GM23338 (cell line): ENCODE results near the gene SCNN1B. TPM values are rescaled to one million over a fixed set of nuclear protein-coding genes. Genes with fewer than 3 reads are reported as not detected.

Experiments
- ATAC-seq: fragments of 200-7000 bp; cut with Tn5 transposase; 3 replicates; pipeline ENCODE4 v1.9.1; 2020
- DNase-seq: peaks from one replicate; pipeline ENCODE4 v3.0.0-alpha.2; 2015; ENCODE audit warnings: low spot score
- H2AFZ ChIP-seq: fragments of 200-600 bp; sonication (generic); 2 replicates; pipeline ENCODE4 v1.8.0; 2016; ENCODE audit warnings: antibody characterized with exemption, mild to moderate bottlenecking, moderate library complexity
- H3F3A ChIP-seq: fragments of 200-600 bp; sonication (generic); replicated peaks from 2 replicates; pipeline ENCODE4 v1.8.0; 2017; ENCODE audit warnings: antibody characterized with exemption, mixed run types, low read depth
- H3K27ac ChIP-seq: fragments of 200-600 bp; sonication (generic); 2 replicates; pipeline ENCODE4 v1.6.1; 2016; ENCODE audit warnings: low read depth
- H3K27me3 ChIP-seq: fragments of 200-600 bp; sonication (generic); 2 replicates; pipeline ENCODE4 v1.8.0; 2016; ENCODE audit warnings: mild to moderate bottlenecking, mixed run types, moderate library complexity; ENCODE audit not compliant: insufficient read depth
- H3K36me3 ChIP-seq: fragments of 200-600 bp; sonication (generic); 2 replicates; pipeline ENCODE4 v1.8.0; 2016; ENCODE audit warnings: mild to moderate bottlenecking; ENCODE audit not compliant: insufficient read depth
- H3K4me1 ChIP-seq: fragments of 200-600 bp; sonication (generic); 2 replicates; pipeline ENCODE4 v1.8.0; 2016; ENCODE audit warnings: mild to moderate bottlenecking, moderate library complexity; ENCODE audit not compliant: insufficient read depth
- H3K4me2 ChIP-seq: fragments of 200-600 bp; sonication (generic); 2 replicates; pipeline ENCODE4 v1.7.1; 2017; ENCODE audit warnings: mixed run types
- H3K4me3 ChIP-seq: fragments of 200-600 bp; sonication (generic); 2 replicates; pipeline ENCODE4 v1.6.1; 2016; ENCODE audit warnings: mixed run types
- H3K79me2 ChIP-seq: fragments of 200-600 bp; sonication (generic); replicated peaks from 2 replicates; pipeline ENCODE4 v1.8.0; 2017; ENCODE audit warnings: mild to moderate bottlenecking; ENCODE audit not compliant: insufficient read depth
- H3K9me2 ChIP-seq: fragments of 200-600 bp; sonication (generic); 2 replicates; pipeline ENCODE4 v1.8.0; 2017; ENCODE audit not compliant: insufficient read depth
- H4K20me1 ChIP-seq: fragments of 200-600 bp; sonication (generic); replicated peaks from 2 replicates; pipeline ENCODE4 v1.8.0; 2017; ENCODE audit warnings: mild to moderate bottlenecking; ENCODE audit not compliant: insufficient read depth
- H3K27ac Mint-ChIP-seq: 2 replicates; pipeline ENCODE4 v1.8.0; 2020; ENCODE audit warnings: inconsistent platforms, mild to moderate bottlenecking, moderate library complexity, mixed read lengths
- H3K27me3 Mint-ChIP-seq: 3 replicates; pipeline ENCODE4 v1.8.0; 2022; ENCODE audit warnings: low read depth, mild to moderate bottlenecking, moderate library complexity, mixed read lengths, inconsistent platforms; ENCODE audit not compliant: insufficient read depth, poor library complexity
- H3K36me3 Mint-ChIP-seq: 3 replicates; pipeline ENCODE4 v1.8.0; 2021; ENCODE audit warnings: low read depth, mild to moderate bottlenecking, inconsistent platforms, moderate library complexity, mixed read lengths
- H3K4me1 Mint-ChIP-seq: 3 replicates; pipeline ENCODE4 v1.8.0; 2020; ENCODE audit warnings: mild to moderate bottlenecking, inconsistent platforms, mixed read lengths
- H3K4me3 Mint-ChIP-seq: 3 replicates; pipeline ENCODE4 v1.8.0; 2021; ENCODE audit warnings: moderate library complexity, mild to moderate bottlenecking, inconsistent platforms, mixed read lengths
- H3K9me3 Mint-ChIP-seq: 3 replicates; pipeline ENCODE4 v1.8.0; 2020; ENCODE audit warnings: moderate library complexity, mild to moderate bottlenecking, inconsistent platforms, mixed read lengths
- CREB1 ChIP-seq: fragments of 250-450 bp; sonication (Bioruptor Pico); IDR thresholded peaks from 2 replicates; pipeline ENCODE4 v1.5.0; 2020; ENCODE audit warnings: low read depth, mild to moderate bottlenecking, moderate library complexity
- EZH2 ChIP-seq: fragments of 200-600 bp; sonication (generic); IDR thresholded peaks from one replicate; pipeline ENCODE4 v1.8.0; 2017; ENCODE audit warnings: antibody characterized with exemption, mild to moderate bottlenecking, low read depth; ENCODE audit not compliant: unreplicated experiment
- EZH2phosphoT487 ChIP-seq: fragments of 200-600 bp; sonication (generic); IDR thresholded peaks from one replicate; pipeline ENCODE4 v1.8.1; 2018; ENCODE audit warnings: antibody characterized with exemption; ENCODE audit not compliant: unreplicated experiment
- JUNB ChIP-seq: IDR thresholded peaks from one replicate; pipeline ENCODE4 v1.6.1; 2016; ENCODE audit warnings: antibody characterized with exemption; ENCODE audit not compliant: unreplicated experiment
- NANOG ChIP-seq: IDR thresholded peaks from 2 replicates; pipeline ENCODE4 v1.6.1; 2016; ENCODE audit warnings: antibody characterized with exemption, borderline replicate concordance
- POLR2AphosphoS5 ChIP-seq: IDR thresholded peaks from 2 replicates; pipeline ENCODE4 v1.6.1; 2016; ENCODE audit warnings: antibody characterized with exemption, low read depth
- STAT1 ChIP-seq: IDR thresholded peaks from one replicate; pipeline ENCODE4 v1.6.1; 2016; ENCODE audit warnings: antibody characterized with exemption; ENCODE audit not compliant: unreplicated experiment
- ZNF114 ChIP-seq: fragments of 250-450 bp; sonication (Bioruptor Pico); IDR thresholded peaks from 2 replicates; pipeline ENCODE4 v1.5.0; 2020; ENCODE audit warnings: mild to moderate bottlenecking, moderate library complexity
- ZNF331 ChIP-seq: fragments of 250-450 bp; sonication (Bioruptor Pico); IDR thresholded peaks from 2 replicates; pipeline ENCODE4 v1.5.0; 2020; ENCODE audit warnings: low read depth, mild to moderate bottlenecking, moderate library complexity
- polyA plus RNA-seq: library from polyadenylated mRNA; unstranded; fragments of >200 nt; fragmentation: Nextera tagmentation; extraction: Ambion mirVana; gene quantifications from 2 replicates; pipeline ENCODE4 v1.2.1, GENCODE V29; 2016
- total RNA-seq: library from RNA; depleted of rRNA; stranded (reverse); fragments of >200 nt; shearing (Covaris generic); gene quantifications from 2 replicates; pipeline ENCODE4 v1.2.3, GENCODE V29; 2014
- TF ChIP-seq, protein P1 (sequence below): IDR thresholded peaks from one replicate; pipeline ENCODE4 v1.6.1; 2018; ENCODE audit warnings: antibody characterized with exemption; ENCODE audit not compliant: unreplicated experiment
- TF ChIP-seq, protein P2 (sequence below): fragments of 250-450 bp; sonication (Bioruptor Pico); IDR thresholded peaks from 2 replicates; pipeline ENCODE4 v1.5.0; 2020; ENCODE audit warnings: mild to moderate bottlenecking, moderate library complexity

Gene SCNN1B
- total and polyA plus RNA-seq, 2 experiments from 2014 or later: 0.78 to 1.1 TPM

DNA sequence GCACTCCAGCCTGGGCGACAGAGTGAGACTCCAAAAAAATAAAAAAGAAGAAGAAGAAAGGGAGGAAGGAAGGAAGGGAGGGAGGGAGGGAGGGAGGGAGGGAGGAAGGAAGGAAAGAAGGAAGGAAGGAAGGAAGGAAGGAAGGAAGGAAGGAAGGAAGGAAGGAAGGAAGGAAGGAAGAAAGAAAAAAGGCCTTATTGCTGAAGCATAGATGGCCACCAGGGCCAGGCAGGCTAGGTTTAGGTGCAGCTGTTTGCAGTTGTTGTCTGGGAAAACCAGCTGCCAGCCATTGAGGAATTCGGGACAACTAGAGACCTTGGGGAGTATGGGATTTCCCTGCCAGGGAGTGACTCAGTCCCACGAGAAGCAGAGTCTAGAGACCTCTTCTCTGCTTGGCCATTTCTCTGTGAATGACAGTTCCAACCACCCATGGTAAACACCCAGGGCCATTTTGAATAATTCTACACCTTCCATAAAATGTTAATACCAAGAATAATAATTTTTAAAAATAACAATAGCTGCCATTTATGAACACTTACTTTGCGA, 31.0 kb downstream of the SCNN1B start (continued):
- TF ChIP-seq, protein P1, sequence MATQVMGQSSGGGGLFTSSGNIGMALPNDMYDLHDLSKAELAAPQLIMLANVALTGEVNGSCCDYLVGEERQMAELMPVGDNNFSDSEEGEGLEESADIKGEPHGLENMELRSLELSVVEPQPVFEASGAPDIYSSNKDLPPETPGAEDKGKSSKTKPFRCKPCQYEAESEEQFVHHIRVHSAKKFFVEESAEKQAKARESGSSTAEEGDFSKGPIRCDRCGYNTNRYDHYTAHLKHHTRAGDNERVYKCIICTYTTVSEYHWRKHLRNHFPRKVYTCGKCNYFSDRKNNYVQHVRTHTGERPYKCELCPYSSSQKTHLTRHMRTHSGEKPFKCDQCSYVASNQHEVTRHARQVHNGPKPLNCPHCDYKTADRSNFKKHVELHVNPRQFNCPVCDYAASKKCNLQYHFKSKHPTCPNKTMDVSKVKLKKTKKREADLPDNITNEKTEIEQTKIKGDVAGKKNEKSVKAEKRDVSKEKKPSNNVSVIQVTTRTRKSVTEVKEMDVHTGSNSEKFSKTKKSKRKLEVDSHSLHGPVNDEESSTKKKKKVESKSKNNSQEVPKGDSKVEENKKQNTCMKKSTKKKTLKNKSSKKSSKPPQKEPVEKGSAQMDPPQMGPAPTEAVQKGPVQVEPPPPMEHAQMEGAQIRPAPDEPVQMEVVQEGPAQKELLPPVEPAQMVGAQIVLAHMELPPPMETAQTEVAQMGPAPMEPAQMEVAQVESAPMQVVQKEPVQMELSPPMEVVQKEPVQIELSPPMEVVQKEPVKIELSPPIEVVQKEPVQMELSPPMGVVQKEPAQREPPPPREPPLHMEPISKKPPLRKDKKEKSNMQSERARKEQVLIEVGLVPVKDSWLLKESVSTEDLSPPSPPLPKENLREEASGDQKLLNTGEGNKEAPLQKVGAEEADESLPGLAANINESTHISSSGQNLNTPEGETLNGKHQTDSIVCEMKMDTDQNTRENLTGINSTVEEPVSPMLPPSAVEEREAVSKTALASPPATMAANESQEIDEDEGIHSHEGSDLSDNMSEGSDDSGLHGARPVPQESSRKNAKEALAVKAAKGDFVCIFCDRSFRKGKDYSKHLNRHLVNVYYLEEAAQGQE: no peak
- no peak for TF ChIP-seq EZH2
- TF ChIP-seq NANOG: no peak
- TF ChIP-seq ZNF331 (CRISPR knock-in tag): no peak

DNA sequence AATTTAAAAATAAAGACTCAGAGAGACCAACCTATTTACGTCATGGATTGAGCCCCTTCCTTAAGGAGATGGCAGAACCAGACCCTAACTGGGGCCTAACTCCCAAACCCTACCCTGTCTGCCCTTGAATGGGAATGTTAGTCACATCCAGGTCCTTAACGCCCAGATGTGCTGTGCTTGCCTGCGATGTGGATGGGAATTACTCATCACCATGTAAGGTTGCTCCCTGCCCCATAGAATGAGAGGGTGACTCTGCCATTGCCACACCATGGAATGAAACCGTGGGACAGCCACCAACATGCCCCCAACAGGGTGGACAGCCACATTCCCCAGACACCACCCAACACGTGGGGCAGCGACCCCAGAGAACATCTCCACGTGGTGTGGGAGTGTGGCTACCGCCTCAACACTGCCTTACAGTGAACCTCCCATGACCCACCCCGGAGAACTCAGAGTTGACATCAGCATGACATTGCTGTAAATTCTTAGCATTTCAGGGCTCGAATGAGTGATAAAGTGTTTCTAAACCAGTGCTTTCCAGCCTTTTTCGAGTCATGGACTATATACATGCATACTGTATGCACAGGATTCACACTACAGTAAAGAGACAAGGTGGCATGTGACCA, 31.8 kb downstream of the SCNN1B start:
- H3K27ac Mint-ChIP-seq: peak overlapping the region; percentile 37; the same call in 1 of the 2 replicates
- H3K36me3 Mint-ChIP-seq: no peaks in the 10 kb centered on the region
- Histone ChIP-seq H3K36me3 (no peaks in the 10 kb centered on the region), H3K4me2 (no peak overlapping the region), H3K9me2 (no peaks in the 10 kb centered on the region), H3K4me3 (no peak overlapping the region), H2AFZ (no peak overlapping the region), H3K27ac (no peak overlapping the region), H3F3A (no peaks in the 10 kb centered on the region), H3K79me2 (no peaks in the 10 kb centered on the region), H4K20me1 (no peaks in the 10 kb centered on the region), H3K27me3 (no peaks in the 10 kb centered on the region), H3K4me1 (no peaks in the 10 kb centered on the region)
- peaks cover 8% of the 10 kb centered on the region for H3K27me3 Mint-ChIP-seq
- ATAC-seq: no peak
- H3K4me1 Mint-ChIP-seq: no peaks in the 10 kb centered on the region
- no peak overlapping the region for H3K4me3 Mint-ChIP-seq
- peak; percentile 22 for DNase-seq
- TF ChIP-seq EZH2phosphoT487 (no peak), ZNF331 (CRISPR knock-in tag) (no peak), CREB1 (CRISPR knock-in tag) (no peak), NANOG (no peak), JUNB (no peak), EZH2 (no peak), POLR2AphosphoS5 (no peak), ZNF114 (CRISPR knock-in tag) (no peak), STAT1 (no peak)
- TF ChIP-seq, protein P2, sequence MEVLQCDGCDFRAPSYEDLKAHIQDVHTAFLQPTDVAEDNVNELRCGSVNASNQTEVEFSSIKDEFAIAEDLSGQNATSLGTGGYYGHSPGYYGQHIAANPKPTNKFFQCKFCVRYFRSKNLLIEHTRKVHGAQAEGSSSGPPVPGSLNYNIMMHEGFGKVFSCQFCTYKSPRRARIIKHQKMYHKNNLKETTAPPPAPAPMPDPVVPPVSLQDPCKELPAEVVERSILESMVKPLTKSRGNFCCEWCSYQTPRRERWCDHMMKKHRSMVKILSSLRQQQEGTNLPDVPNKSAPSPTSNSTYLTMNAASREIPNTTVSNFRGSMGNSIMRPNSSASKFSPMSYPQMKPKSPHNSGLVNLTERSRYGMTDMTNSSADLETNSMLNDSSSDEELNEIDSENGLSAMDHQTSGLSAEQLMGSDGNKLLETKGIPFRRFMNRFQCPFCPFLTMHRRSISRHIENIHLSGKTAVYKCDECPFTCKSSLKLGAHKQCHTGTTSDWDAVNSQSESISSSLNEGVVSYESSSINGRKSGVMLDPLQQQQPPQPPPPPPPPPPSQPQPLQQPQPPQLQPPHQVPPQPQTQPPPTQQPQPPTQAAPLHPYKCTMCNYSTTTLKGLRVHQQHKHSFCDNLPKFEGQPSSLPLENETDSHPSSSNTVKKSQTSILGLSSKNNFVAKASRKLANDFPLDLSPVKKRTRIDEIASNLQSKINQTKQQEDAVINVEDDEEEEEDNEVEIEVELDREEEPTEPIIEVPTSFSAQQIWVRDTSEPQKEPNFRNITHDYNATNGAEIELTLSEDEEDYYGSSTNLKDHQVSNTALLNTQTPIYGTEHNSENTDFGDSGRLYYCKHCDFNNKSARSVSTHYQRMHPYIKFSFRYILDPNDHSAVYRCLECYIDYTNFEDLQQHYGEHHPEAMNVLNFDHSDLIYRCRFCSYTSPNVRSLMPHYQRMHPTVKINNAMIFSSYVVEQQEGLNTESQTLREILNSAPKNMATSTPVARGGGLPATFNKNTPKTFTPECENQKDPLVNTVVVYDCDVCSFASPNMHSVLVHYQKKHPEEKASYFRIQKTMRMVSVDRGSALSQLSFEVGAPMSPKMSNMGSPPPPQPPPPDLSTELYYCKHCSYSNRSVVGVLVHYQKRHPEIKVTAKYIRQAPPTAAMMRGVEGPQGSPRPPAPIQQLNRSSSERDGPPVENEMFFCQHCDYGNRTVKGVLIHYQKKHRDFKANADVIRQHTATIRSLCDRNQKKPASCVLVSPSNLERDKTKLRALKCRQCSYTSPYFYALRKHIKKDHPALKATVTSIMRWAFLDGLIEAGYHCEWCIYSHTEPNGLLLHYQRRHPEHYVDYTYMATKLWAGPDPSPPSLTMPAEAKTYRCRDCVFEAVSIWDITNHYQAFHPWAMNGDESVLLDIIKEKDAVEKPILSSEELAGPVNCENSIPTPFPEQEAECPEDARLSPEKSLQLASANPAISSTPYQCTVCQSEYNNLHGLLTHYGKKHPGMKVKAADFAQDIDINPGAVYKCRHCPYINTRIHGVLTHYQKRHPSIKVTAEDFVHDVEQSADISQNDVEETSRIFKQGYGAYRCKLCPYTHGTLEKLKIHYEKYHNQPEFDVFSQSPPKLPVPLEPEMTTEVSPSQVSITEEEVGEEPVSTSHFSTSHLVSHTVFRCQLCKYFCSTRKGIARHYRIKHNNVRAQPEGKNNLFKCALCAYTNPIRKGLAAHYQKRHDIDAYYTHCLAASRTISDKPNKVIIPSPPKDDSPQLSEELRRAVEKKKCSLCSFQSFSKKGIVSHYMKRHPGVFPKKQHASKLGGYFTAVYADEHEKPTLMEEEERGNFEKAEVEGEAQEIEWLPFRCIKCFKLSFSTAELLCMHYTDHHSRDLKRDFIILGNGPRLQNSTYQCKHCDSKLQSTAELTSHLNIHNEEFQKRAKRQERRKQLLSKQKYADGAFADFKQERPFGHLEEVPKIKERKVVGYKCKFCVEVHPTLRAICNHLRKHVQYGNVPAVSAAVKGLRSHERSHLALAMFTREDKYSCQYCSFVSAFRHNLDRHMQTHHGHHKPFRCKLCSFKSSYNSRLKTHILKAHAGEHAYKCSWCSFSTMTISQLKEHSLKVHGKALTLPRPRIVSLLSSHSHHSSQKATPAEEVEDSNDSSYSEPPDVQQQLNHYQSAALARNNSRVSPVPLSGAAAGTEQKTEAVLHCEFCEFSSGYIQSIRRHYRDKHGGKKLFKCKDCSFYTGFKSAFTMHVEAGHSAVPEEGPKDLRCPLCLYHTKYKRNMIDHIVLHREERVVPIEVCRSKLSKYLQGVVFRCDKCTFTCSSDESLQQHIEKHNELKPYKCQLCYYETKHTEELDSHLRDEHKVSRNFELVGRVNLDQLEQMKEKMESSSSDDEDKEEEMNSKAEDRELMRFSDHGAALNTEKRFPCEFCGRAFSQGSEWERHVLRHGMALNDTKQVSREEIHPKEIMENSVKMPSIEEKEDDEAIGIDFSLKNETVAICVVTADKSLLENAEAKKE: no peak
- H3K9me3 Mint-ChIP-seq: no peaks in the 10 kb centered on the region
